ENCODE data around the gene HID1. TPM values are rescaled to one million over a fixed set of nuclear protein-coding genes. Genes with fewer than 3 reads are reported as not detected.

The HID1 gene
- total and polyA plus RNA-seq, 2 donors from 2014 or later, result 13.6 to 32.6 TPM

DNA sequence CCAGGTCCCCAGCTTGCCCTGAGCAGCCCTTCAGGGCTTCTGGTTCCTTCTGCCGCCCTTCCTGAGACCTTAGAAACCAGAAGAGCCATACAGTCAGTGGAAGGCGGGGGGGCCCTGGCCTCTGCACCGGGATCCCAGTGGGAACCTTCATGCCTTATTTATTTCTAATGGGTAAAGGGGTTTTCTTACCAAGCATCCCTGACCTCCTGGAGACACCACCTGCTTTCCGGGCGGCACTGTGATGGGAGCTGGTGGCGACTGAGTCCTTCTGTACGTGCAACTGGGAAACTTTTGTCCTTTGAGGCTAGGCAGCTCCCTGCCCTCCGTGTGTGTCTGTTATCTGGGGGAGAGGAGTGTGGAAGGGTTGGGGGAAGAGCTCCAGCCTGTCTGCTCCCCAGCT, 32.7 kb upstream of the HID1 start:
- H3K4me1 ChIP-seq (ENCODE audit: control insufficient read depth in 2 of 3, insufficient read depth in 2 of 3, low read depth in 1 of 3, low read length in 3 of 3), result no peaks in the 10 kb centered on the region
- intact Hi-C loops (cut with DNase I), result no loop called here
- no peaks in the 10 kb centered on the region for H3K27me3 ChIP-seq (ENCODE audit: control insufficient read depth, insufficient read depth, low read length)
- no peak for FAIRE-seq
- TF ChIP-seq, protein P1, sequence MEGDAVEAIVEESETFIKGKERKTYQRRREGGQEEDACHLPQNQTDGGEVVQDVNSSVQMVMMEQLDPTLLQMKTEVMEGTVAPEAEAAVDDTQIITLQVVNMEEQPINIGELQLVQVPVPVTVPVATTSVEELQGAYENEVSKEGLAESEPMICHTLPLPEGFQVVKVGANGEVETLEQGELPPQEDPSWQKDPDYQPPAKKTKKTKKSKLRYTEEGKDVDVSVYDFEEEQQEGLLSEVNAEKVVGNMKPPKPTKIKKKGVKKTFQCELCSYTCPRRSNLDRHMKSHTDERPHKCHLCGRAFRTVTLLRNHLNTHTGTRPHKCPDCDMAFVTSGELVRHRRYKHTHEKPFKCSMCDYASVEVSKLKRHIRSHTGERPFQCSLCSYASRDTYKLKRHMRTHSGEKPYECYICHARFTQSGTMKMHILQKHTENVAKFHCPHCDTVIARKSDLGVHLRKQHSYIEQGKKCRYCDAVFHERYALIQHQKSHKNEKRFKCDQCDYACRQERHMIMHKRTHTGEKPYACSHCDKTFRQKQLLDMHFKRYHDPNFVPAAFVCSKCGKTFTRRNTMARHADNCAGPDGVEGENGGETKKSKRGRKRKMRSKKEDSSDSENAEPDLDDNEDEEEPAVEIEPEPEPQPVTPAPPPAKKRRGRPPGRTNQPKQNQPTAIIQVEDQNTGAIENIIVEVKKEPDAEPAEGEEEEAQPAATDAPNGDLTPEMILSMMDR (IDR thresholded peaks at IDR 0.05; ENCODE audit: borderline replicate concordance, extremely low read depth, insufficient read depth), result no peak
- no peak for DNase-seq
- H3K27ac ChIP-seq (ENCODE audit: low read depth in 2 of 2, low read length in 2 of 2), result no peak overlapping the region
- H3K9ac ChIP-seq (ENCODE audit: low read length in 3 of 3), result no peak overlapping the region
- no peaks in the 10 kb centered on the region for H3K9me3 ChIP-seq (ENCODE audit: control insufficient read depth in 2 of 3, insufficient read depth in 1 of 3, low read length in 3 of 3)
- H3K4me3 ChIP-seq (ENCODE audit: low read length in 3 of 3), result no peak overlapping the region
- peaks cover 0 to 4% (median 4%) of the 10 kb centered on the region in 3 donors for H3K36me3 ChIP-seq (ENCODE audit: control insufficient read depth in 2 of 3, insufficient read depth in 3 of 3, low read length in 3 of 3)

DNA sequence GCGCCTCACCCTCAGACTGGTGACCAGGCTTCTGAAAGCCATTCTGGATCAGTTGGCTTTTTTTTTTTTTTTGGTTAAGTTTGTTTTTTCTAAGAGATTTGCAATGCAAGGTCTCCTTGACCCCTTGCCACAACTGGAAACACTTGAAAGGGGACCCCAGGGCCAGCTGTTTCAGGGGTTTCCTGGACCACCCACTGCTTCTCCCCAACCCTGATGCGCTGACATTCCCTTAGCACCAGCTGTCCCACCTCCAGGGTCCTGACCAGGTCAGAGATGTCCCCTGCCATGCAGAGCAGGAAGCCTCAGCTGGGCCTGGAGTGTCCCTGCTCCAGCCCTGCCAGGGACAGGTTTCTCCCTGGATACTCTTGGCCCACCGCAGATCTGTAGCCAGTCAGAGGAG, 31.8 kb upstream of the HID1 start:
- Histone ChIP-seq H3K27ac (ENCODE audit: low read depth in 2 of 2, low read length in 2 of 2) (no peak overlapping the region), H3K36me3 (ENCODE audit: control insufficient read depth in 2 of 3, insufficient read depth in 3 of 3, low read length in 3 of 3) (peaks cover 0 to 7% (median 4%) of the 10 kb centered on the region in 3 donors), H3K9ac (ENCODE audit: low read length in 3 of 3) (no peak overlapping the region), H3K4me1 (ENCODE audit: control insufficient read depth in 2 of 3, insufficient read depth in 2 of 3, low read depth in 1 of 3, low read length in 3 of 3) (no peaks in the 10 kb centered on the region), H3K9me3 (ENCODE audit: control insufficient read depth in 2 of 3, insufficient read depth in 1 of 3, low read length in 3 of 3) (no peaks in the 10 kb centered on the region), H3K27me3 (ENCODE audit: control insufficient read depth, insufficient read depth, low read length) (no peaks in the 10 kb centered on the region), H3K4me3 (ENCODE audit: low read length in 3 of 3) (no peak overlapping the region)
- TF ChIP-seq, protein P1 (IDR thresholded peaks at IDR 0.05; ENCODE audit: borderline replicate concordance, extremely low read depth, insufficient read depth), result no peak
- no peak for FAIRE-seq
- no peak for DNase-seq
- intact Hi-C loops (cut with DNase I), result no loop called here

DNA sequence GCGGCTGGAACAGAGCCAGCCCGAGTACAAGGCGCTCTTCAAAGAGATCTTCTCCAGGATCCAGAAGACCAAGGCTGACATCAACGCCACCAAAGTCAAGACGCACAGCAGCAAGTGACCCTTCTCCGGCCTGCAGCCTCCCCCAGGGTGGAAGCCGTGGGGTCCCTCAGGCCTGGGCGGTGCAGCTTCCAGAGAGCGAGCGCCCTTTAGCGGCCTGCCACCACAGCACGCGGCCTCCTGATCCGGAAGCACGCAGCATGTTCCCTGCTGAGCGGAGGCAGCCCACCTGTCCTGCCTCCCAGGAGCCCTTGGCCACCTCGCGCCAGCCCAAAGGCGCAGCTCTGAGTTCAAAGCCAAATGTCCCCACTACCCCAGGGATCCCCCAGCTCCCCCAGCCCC, 31.4 kb upstream of the HID1 start:
- Histone ChIP-seq H3K4me1 (ENCODE audit: control insufficient read depth in 2 of 3, insufficient read depth in 2 of 3, low read depth in 1 of 3, low read length in 3 of 3) (no peaks in the 10 kb centered on the region), H3K36me3 (ENCODE audit: control insufficient read depth in 2 of 3, insufficient read depth in 3 of 3, low read length in 3 of 3) (peaks cover 0 to 7% (median 4%) of the 10 kb centered on the region in 3 donors), H3K27ac (ENCODE audit: low read depth in 2 of 2, low read length in 2 of 2) (no peak overlapping the region), H3K4me3 (ENCODE audit: low read length in 3 of 3) (no peak overlapping the region), H3K9ac (ENCODE audit: low read length in 3 of 3) (no peak overlapping the region), H3K27me3 (ENCODE audit: control insufficient read depth, insufficient read depth, low read length) (no peaks in the 10 kb centered on the region), H3K9me3 (ENCODE audit: control insufficient read depth in 2 of 3, insufficient read depth in 1 of 3, low read length in 3 of 3) (no peaks in the 10 kb centered on the region)
- TF ChIP-seq, protein P1 (IDR thresholded peaks at IDR 0.05; ENCODE audit: borderline replicate concordance, extremely low read depth, insufficient read depth), result no peak
- intact Hi-C loops (cut with DNase I), result no loop called here
- no peak for DNase-seq
- FAIRE-seq, result no peak

Measured in kidney (tissue), 14 donors.